B cell (primary cell): Measurements from ENCODE around the gene MGARP. TPM values are rescaled to one million over a fixed set of nuclear protein-coding genes. Genes with fewer than 3 reads are reported as not detected.
"Not testable (repeated sequence)": the region's sequence is repeated elsewhere in the genome, so short reads cannot be mapped to it uniquely, and the experiment has no call there.

Experiments
- ATAC-seq: fragments of 200-7000 bp; cut with Tn5 transposase; one replicate; pipeline ENCODE4 v1.10.0; 2021; ENCODE audit warnings: low read depth, mild to moderate bottlenecking, moderate number of reproducible peaks, moderate library complexity
- CTCF ChIA-PET: fragments of 350-600 bp; sonication (Branson Sonifier 250); formaldehyde crosslinking; loops from one replicate; lab custom pipeline; 2021; ENCODE audit warnings: antibody characterized with exemption, inconsistent platforms; lab: Charles Lee
- POLR2A ChIA-PET: fragments of 350-600 bp; sonication (Branson Sonifier 250); formaldehyde crosslinking; loops from one replicate; lab custom pipeline; 2021; ENCODE audit warnings: antibody characterized with exemption; lab: Charles Lee
- DNase-seq: peaks from one replicate; pipeline ENCODE4 v3.0.0; 2013
- H2AFZ ChIP-seq: 2 replicates; pipeline ENCODE4 v1.6.1; 2012; ENCODE audit warnings: mild to moderate bottlenecking, low read depth, low read length; ENCODE audit not compliant: insufficient read depth, poor library complexity, severe bottlenecking
- H3K27ac ChIP-seq, 2 donors: 1 replicate in 1 of 2; 2 replicates in 1 of 2; pipeline ENCODE4 v1.5.1; 2012 to 2013; ENCODE audit warnings: low read length in 2 of 2, mild to moderate bottlenecking in 2 of 2, moderate library complexity in 1 of 2
- H3K27me3 ChIP-seq, 4 experiments: fragments of 200-600 bp in 1 of 4; sonication (generic) in 1 of 4; replicated peaks in 1 of 4; 1 replicate in 2 of 4; 2 replicates in 2 of 4; pipeline versions ENCODE4 v1.6.1 to v1.7.0; 2013 to 2016; ENCODE audit warnings: low read length in 3 of 4, mild to moderate bottlenecking in 2 of 4, mixed read lengths in 1 of 4, moderate library complexity in 1 of 4; ENCODE audit not compliant: insufficient read depth in 4 of 4, control insufficient read depth in 3 of 4; ENCODE audit errors: control extremely low read depth in 1 of 4
- H3K36me3 ChIP-seq, 2 experiments: replicated peaks in 1 of 2; 1 replicate in 1 of 2; 2 replicates in 1 of 2; pipeline versions ENCODE4 v1.6.1 to v1.7.1; 2013; ENCODE audit warnings: low read length in 1 of 2; ENCODE audit not compliant: insufficient read depth in 2 of 2, control insufficient read depth in 1 of 2; ENCODE audit errors: control extremely low read depth in 1 of 2, extremely low read depth in 1 of 2
- H3K4me1 ChIP-seq, 2 donors: fragments of 200-600 bp in 1 of 2; sonication (generic) in 1 of 2; 1 replicate in 1 of 2; 2 replicates in 1 of 2; pipeline versions ENCODE4 v1.5.1 to v1.6.1; 2013 to 2017; ENCODE audit warnings: low read length in 2 of 2; ENCODE audit not compliant: control insufficient read depth in 2 of 2, insufficient read depth in 2 of 2
- H3K4me2 ChIP-seq: replicated peaks from 2 replicates; pipeline ENCODE3; 2012; ENCODE audit warnings: mild to moderate bottlenecking, low read depth, low read length; ENCODE audit not compliant: poor library complexity, severe bottlenecking
- H3K4me3 ChIP-seq, 5 experiments: fragments of 200-600 bp in 1 of 5; sonication (generic) in 1 of 5; 1 replicate in 3 of 5; 2 replicates in 2 of 5; pipeline versions ENCODE4 v1.5.1 to v1.7.0; 2011 to 2016; ENCODE audit warnings: low read length in 4 of 5, mild to moderate bottlenecking in 4 of 5, low read depth in 2 of 5, control low read depth in 1 of 5, moderate library complexity in 1 of 5; ENCODE audit not compliant: insufficient read depth in 1 of 5; ENCODE audit errors: control extremely low read depth in 1 of 5, extremely low read depth in 1 of 5
- H3K79me2 ChIP-seq: fragments of 200-600 bp; sonication (generic); one replicate; pipeline ENCODE4 v1.6.0; 2016; ENCODE audit warnings: low read length; ENCODE audit not compliant: control insufficient read depth, insufficient read depth
- H3K9ac ChIP-seq: fragments of 200-600 bp; sonication (generic); 2 replicates; pipeline ENCODE4 v1.6.1; 2017; ENCODE audit warnings: mild to moderate bottlenecking, low read length, moderate library complexity
- H3K9me3 ChIP-seq, 3 donors: one replicate each; pipeline versions ENCODE4 v1.6.1 to v1.7.1; 2013; ENCODE audit warnings: low read length in 2 of 3; ENCODE audit not compliant: control insufficient read depth in 2 of 3, insufficient read depth in 1 of 3; ENCODE audit errors: control extremely low read depth in 1 of 3
- H4K20me1 ChIP-seq: 2 replicates; pipeline ENCODE4 v1.6.0; 2012; ENCODE audit warnings: mild to moderate bottlenecking, low read length; ENCODE audit not compliant: insufficient read depth, control insufficient read depth, poor library complexity, severe bottlenecking
- H3K27ac Mint-ChIP-seq: one replicate; pipeline ENCODE4 v1.8.0; 2021; ENCODE audit warnings: mixed read lengths
- H3K27me3 Mint-ChIP-seq: one replicate; pipeline ENCODE4 v1.8.0; 2021; ENCODE audit warnings: mixed read lengths
- H3K4me1 Mint-ChIP-seq: one replicate; pipeline ENCODE4 v1.8.0; 2021; ENCODE audit warnings: mixed read lengths
- H3K4me3 Mint-ChIP-seq: one replicate; pipeline ENCODE4 v1.8.0; 2021; ENCODE audit warnings: mixed read lengths
- H3K9me3 Mint-ChIP-seq: one replicate; pipeline ENCODE4 v1.8.0; 2022; ENCODE audit warnings: mixed read lengths; ENCODE audit not compliant: insufficient read depth
- CTCF ChIP-seq: fragments of 200-600 bp; IDR thresholded peaks from one replicate; pipeline ENCODE4 v1.8.0; 2022; ENCODE audit warnings: antibody characterized with exemption, mild to moderate bottlenecking
- EZH2 ChIP-seq: IDR thresholded peaks from 2 replicates; pipeline ENCODE4 v1.6.1; 2012; ENCODE audit warnings: borderline replicate concordance, low read depth, mild to moderate bottlenecking, moderate library complexity, low read length; ENCODE audit not compliant: insufficient read depth, poor library complexity, severe bottlenecking
- WGBS: methylation state at CpG from one replicate; pipeline ENCODE4 v1.1.5; 2013; ENCODE audit warnings: missing lambda C conversion rate; ENCODE audit not compliant: insufficient coverage; 5-methylcytosine and 5-hydroxymethylcytosine counted together
- intact Hi-C: fragments of 100-400 bp; cut with micrococcal nuclease; formaldehyde crosslinking; loops from one replicate; pipeline ENCODE4 v1.10.0; 2022
- polyA plus RNA-seq: library from polyadenylated mRNA; depleted of rRNA; stranded (reverse); fragments of >200 nt; gene quantifications from 2 replicates; pipeline ENCODE4 v1.2.3, GENCODE V29; 2012
- total RNA-seq, 2 donors: library from RNA; stranded (reverse); fragments of 120-200 nt in 1 of 2; gene quantifications; 1 replicate in 1 of 2; 2 replicates in 1 of 2; pipeline versions ENCODE4 v1.2.3 to v1.2.4, GENCODE V29; 2013 to 2022

Gene MGARP
- total and polyA plus RNA-seq, 2 donors (not counting 1 experiment from before 2014, with no cell fraction given): 0.28 TPM; not detected in 1

- H3K27ac Mint-ChIP-seq: peak overlapping the region; percentile 93
- peak overlapping the region; percentile 80 for H3K27ac ChIP-seq
- H3K36me3 ChIP-seq: no peaks in the 10 kb centered on the region
- H3K9me3 ChIP-seq: peaks cover 0 to 9% (median 0%) of the 10 kb centered on the region in 3 donors
- no peaks in the 10 kb centered on the region for H3K27me3 ChIP-seq
- H4K20me1 ChIP-seq: peaks cover 8% of the 10 kb centered on the region
- no peak for DNase-seq
- ChIA-PET POLR2A (no interaction called here), CTCF (interaction anchor here (1.1 to 3.5 kb wide), 3 partner anchors 12 to 19 kb away, joined by 3 to 24 read pairs (median 6); partner anchors contain the start of genes NAA15 and NDUFC1)
- H2AFZ ChIP-seq: no peak overlapping the region
- ATAC-seq: no peak
- no peaks in the 10 kb centered on the region for H3K27me3 Mint-ChIP-seq
- no peaks in the 10 kb centered on the region for H3K9me3 Mint-ChIP-seq
- peak overlapping the region; percentile 87 for H3K4me3 Mint-ChIP-seq
- H3K79me2 ChIP-seq: peaks cover 95% of the 10 kb centered on the region
- H3K4me2 ChIP-seq: peak overlapping the region; percentile 65
- TF ChIP-seq CTCF: no peak
- TF ChIP-seq EZH2: no peak
- intact Hi-C loops: no loop called here
- no peak overlapping the region for H3K4me3 ChIP-seq
- no peak overlapping the region for H3K9ac ChIP-seq
- peaks cover 71% of the 10 kb centered on the region for H3K4me1 Mint-ChIP-seq
- WGBS: no CpG with 5 or more reads among the region's 4 CpGs
- peaks cover 44 to 59% of the 10 kb centered on the region in 2 donors for H3K4me1 ChIP-seq
Observed at GRCh38 chr4:139314047-139314800, 34.2 kb upstream of the MGARP start.

GRCh38 chr4:139313414-139313813, 33.4 kb upstream of the MGARP start:
- intact Hi-C loops, H3K9me3 ChIP-seq, ATAC-seq, H3K27me3 Mint-ChIP-seq, H3K27me3 ChIP-seq, DNase-seq, H3K9me3 Mint-ChIP-seq, H2AFZ ChIP-seq, H4K20me1 ChIP-seq, H3K36me3 ChIP-seq, POLR2A ChIA-PET: not testable (repeated sequence)
- H3K4me1 Mint-ChIP-seq: peaks cover 72% of the 10 kb centered on the region
- H3K9ac ChIP-seq: peak overlapping the region; percentile 28
- H3K4me2 ChIP-seq: peak overlapping the region; percentile 65
- H3K4me1 ChIP-seq: peaks cover 44 to 59% of the 10 kb centered on the region in 2 donors
- peak overlapping the region in 1 of 5 experiments; percentile 48 for H3K4me3 ChIP-seq
- peak overlapping the region; percentile 93 for H3K27ac Mint-ChIP-seq
- H3K79me2 ChIP-seq: peaks cover 95% of the 10 kb centered on the region
- H3K4me3 Mint-ChIP-seq: peak overlapping the region; percentile 87
- 40% methylated on average over 1 of the region's 10 CpGs for WGBS
- CTCF ChIA-PET: interaction anchor here (1.3 to 3.5 kb wide), 2 partner anchors 11 to 18 kb away, joined by 3 to 24 read pairs; partner anchors contain the start of genes NAA15 and NDUFC1
- peak overlapping the region; percentile 43 to 80 for H3K27ac ChIP-seq
